NCI-H1436 (cell line): ENCODE data around the gene LETM1.

Experiments used
- DNase-seq: peaks from one replicate; lab custom pipeline; 2025; lab: John Stamatoyannopoulos, UW

The LETM1 gene

DNA sequence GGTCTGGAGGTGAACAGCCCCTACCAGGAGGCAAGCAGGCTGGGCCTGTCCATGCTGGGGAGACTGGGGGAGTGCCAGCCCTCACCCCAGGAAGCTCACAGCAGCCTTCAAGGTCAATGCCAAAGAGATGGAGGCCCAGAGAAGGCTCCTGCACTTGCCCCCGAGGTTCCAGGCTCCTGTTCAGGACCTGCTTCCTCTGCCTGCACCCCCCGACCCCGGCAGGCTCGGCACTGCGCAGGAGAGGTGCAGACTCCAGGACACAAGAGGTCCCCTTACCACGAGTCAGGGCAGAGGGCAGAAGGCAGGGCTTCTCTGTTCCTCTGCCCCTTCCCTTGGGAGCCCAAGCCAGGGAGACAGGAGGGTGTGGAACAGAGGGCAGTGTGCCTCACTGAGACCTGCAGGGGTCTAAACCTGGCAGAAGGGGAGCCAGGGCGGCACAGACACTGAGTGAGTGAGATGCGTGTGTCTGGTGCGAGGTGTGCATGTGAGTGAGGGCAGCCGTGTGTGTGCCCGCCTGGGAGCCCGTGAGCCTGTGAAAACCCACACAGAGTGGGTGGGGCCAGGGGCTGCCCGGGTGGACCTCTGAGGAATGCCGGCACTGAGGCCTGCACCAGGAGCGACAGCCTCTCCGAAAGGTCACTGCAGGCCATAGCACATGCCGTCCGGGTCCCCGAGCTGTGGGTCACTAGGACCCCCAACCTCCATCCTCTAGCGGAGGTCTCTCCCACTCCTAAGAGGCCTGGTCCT lies 93.5 kb downstream of the LETM1 start:
- DNase-seq = no peak
